GM12801 (cell line): ENCODE measurements around the gene ERGIC1.

ENCODE experiments used
- TF ChIP-seq, protein P1 (sequence below): IDR thresholded peaks from one replicate; pipeline ENCODE4 v1.5.1; 2011; ENCODE audit warnings: control low read depth; ENCODE audit not compliant: insufficient read length; ENCODE audit errors: extremely low read depth

ERGIC1 gene

DNA sequence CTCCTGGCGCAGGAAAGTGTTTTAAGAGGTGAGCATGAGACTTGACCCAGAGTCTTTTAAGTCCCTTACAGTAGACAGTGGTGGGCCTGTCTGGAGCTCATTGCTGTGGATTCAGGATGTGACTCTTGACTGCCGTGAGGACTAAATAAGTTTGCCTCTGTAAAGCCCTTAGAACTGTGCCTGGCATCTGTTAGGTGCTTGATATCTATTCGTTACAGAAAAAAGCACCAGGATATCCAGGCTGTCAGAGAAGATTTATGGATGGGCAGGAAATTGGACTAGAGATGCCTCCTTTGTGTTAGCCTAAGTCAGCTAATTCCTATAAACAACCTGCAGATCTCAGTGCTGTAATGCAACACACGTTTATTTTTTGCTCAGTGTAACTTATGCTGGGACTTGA, 12.6 kb downstream of the ERGIC1 start:
- TF ChIP-seq, protein P1, sequence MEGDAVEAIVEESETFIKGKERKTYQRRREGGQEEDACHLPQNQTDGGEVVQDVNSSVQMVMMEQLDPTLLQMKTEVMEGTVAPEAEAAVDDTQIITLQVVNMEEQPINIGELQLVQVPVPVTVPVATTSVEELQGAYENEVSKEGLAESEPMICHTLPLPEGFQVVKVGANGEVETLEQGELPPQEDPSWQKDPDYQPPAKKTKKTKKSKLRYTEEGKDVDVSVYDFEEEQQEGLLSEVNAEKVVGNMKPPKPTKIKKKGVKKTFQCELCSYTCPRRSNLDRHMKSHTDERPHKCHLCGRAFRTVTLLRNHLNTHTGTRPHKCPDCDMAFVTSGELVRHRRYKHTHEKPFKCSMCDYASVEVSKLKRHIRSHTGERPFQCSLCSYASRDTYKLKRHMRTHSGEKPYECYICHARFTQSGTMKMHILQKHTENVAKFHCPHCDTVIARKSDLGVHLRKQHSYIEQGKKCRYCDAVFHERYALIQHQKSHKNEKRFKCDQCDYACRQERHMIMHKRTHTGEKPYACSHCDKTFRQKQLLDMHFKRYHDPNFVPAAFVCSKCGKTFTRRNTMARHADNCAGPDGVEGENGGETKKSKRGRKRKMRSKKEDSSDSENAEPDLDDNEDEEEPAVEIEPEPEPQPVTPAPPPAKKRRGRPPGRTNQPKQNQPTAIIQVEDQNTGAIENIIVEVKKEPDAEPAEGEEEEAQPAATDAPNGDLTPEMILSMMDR: no peak

DNA sequence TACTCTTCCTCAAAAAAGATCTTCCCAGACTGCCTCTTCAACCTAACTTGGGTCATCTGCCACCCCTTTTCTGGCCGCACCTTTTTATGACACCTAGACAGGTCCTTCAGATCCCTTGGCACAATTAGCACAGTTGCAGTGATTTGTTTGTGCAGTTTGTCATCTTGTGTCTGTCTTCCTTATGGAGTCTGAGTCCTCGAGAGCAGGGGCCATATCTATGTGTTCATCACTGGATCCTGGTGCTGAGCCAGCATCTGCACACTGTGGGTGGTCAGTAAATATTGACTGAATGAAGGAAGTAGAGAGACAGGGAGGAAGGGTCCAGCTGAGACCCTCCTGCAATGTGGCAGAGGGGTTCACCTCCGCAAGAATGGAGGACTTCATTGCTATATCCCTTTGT, 14.4 kb downstream of the ERGIC1 start:
- TF ChIP-seq, protein P1: no peak

DNA sequence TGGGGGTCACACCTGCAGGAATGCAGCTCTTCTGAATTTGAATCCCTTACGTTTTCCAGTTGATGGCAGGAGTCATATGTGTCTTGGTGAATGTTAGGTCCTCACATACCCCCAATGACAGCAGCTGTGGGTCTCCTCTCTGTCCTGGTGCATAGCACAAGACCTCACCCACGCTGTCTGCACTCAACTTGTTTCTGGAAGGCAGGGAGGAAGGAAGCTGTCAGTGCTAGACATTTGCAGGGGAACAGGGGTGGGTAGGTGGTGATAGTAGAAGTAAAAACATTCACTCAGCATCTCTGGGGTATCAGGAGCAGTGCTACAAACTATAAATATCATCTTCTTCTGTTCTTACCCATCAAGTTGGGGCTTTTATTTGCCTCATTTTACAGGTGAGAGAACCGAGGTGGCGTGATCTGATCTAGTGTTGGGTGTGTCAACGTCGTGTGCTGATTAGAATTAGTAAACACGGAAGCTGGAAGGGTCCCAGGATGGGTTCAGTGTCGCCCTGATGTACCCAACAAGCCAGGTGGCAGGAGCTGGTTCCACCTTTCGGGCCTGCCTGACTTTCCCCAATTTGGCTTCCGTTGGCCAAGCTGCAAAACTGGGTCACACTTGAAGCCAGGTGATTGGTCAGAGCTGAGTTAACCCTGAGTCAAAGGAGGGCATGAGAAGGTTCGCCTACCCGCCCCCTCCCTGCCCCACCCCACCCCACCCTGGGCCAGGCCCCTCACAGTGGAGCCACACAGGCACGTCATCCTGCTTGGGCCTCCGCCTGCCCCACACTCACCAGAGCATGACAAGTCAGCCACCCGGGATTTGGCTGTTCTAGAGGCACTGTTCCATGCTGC, 15.8 kb downstream of the ERGIC1 start:
- TF ChIP-seq, protein P1: no peak

DNA sequence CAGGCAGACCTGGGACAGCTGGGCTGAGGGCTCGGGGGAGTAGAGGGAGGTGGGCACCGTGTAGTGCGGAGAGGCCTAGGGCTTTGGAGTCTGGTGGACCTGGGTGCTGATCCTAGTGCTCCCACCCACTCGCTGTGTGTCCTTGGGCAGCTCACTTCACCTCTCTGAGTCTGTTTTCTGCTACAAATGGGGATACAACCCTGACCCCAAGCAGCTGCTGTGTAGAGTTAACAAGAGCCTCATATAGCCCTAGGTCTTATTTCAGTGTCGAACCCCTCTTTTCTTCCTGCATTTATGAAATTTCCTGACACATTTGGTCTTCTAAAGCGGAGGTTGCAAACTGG, 16.4 kb downstream of the ERGIC1 start:
- TF ChIP-seq, protein P1: no peak

DNA sequence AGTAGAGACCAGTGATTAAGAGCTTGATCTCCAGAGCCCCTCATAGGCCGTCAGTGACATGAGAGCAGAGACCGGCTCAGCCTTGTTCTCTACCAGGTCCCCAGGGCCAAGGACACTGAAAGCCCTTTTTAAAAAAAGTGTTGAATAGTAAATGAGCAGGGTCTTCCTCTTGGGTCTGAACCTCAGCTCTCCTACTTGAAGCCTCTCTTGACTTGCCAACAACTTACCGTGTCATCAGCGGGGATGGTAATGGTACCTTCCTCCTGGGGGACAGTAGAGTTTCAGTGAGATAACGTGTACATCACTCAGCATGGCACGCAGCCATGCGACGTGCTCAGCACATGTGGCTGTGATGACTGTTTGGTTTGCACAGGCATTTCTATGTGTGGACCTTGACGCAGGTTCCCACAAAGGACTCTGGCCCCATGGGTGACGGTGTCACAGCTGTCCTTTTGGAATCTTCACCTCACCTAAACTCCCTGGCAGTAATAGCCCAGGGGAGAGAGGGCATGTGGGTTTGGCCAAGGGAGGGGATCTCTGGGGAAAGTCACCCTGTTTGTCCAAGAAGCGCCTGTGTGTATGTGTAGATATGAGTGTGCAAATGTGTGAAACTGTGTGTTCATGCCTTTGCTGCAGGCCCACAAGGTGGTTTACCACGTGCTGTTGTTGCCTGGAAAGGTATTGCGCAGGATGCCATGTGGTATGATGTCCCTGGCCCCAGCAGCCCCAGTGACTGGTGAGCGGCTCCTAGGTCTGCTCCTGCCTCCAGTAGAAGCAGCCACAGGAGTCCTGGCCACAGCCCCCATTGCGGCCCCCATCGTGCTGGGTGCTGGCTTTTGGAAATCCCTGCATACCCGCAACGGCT, 18.7 kb downstream of the ERGIC1 start:
- TF ChIP-seq, protein P1: no peak

DNA sequence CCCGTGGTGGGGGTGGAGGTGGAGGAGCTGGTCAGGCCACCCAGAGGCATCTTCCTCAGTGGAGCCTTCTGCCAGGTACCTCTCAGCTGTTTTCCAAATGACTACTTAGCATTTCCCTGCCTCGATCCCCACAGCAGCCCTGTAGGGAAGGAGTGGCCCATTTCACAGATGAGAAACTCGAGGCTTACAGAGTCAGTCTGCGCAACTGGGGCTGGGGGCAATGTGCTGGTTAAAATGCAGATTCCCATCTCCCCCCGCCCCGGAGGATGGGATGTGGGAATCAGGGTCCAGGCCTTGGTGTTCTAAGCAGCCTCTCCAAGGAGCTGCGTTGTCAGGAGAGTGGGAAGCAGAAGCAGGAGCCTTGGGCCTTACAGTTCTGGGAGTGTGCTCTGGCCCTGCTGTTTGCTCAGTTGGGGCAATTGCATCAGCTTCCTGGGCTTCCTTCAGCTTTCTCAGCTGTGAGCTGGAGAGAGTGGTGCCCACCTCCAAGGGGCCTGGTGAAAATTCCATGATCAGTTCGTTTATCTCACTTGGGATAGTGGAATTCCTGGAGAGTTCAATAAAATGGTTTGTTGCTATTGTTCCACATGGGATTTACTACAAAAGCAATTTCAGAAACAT, 19.4 kb downstream of the ERGIC1 start:
- TF ChIP-seq, protein P1: no peak

DNA sequence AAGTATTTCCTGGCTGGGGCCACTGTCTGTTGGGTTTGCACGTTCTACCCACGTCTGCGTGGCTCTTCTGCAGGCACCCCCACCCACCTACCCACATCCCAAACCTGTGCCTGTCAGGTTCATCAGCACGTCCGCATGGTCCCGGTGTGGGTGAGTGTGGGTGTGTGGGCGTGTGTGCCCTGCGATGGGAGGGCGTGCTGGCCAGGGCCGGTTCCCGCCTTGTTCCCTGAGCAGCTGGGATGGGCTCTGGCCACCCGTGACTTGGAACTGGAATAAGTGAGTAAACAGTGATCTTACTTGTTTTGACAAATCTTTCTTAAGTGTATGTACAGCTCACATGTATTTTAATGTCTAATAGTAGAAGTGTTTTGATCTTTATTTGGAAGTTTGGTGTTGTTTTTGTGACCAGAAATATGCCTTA, 20.4 kb downstream of the ERGIC1 start:
- TF ChIP-seq, protein P1: no peak
